ENCODE measurements around the gene SH3PXD2B.

DNA sequence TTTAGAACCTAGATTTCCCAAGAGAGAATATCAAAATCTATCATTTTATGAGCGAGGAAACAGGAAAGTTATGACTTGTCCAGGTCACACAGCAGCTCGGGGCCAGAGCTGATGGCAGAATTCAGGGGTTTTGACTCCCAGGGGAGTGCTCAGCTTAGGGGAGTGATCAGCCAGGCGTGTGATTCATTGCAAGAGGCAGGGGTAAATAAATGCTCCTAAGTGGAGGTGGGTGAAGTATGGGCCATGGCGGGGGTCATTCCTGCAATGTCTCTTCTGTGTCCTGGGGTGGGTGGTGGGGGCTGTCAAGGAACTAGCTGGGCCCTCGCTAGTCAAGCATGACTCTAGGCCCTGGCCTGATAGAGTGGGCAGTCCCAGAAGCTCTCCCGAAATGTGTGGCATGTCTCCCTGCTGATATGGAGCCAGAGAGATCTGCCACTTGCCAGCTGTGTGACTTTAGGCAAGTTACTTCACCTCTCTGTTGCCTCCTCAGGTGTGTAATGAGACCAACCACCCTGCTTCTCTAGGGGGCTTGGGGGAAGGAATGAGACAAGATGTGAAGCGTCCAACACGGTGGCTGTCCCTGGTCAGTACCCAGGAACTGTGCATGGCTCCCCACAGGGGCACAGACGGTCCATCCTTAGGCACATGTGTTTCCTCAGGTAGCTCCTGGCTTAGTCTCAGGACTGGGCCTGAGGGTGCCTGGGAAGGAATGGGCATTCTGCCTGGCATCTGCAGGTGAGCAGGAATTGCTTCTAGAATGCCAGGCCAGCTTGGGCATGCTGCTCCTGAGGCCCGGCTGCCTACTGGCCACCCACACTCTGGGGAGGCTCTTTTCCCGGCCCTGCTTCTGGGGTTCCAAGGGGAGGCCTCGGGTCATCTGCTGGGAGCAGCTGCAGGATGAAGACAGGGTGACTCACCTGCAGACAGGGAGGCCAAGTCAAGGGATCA lies 36.5 kb upstream of the SH3PXD2B start:
- TF ChIP-seq, protein P1, sequence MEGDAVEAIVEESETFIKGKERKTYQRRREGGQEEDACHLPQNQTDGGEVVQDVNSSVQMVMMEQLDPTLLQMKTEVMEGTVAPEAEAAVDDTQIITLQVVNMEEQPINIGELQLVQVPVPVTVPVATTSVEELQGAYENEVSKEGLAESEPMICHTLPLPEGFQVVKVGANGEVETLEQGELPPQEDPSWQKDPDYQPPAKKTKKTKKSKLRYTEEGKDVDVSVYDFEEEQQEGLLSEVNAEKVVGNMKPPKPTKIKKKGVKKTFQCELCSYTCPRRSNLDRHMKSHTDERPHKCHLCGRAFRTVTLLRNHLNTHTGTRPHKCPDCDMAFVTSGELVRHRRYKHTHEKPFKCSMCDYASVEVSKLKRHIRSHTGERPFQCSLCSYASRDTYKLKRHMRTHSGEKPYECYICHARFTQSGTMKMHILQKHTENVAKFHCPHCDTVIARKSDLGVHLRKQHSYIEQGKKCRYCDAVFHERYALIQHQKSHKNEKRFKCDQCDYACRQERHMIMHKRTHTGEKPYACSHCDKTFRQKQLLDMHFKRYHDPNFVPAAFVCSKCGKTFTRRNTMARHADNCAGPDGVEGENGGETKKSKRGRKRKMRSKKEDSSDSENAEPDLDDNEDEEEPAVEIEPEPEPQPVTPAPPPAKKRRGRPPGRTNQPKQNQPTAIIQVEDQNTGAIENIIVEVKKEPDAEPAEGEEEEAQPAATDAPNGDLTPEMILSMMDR (IDR thresholded peaks at IDR 0.05): no peak
- TF ChIP-seq POLR2A (IDR thresholded peaks at IDR 0.05) (no peak), POLR2AphosphoS5 (IDR thresholded peaks at IDR 0.05) (no peak)

Measured in upper lobe of left lung (tissue), 4 donors.